Small intestine (tissue), 7 donors: ENCODE data around the gene RGS6. TPM values are rescaled to one million over a fixed set of nuclear protein-coding genes. Genes with fewer than 3 reads are reported as not detected.
A peak's percentile ranks its signal among the peaks of the same experiment; 100 is the strongest.

Source experiments
- DNase-seq, 2 donors: peaks; one replicate each; pipeline versions ENCODE4 v3.0.0 to v3.0.0-alpha.2; 2013
- FAIRE-seq: peaks from 2 replicates; lab custom pipeline; 2012; peaks lifted over from hg19 to GRCh38; lab: Jason Lieb, UNC
- H3K27ac ChIP-seq, 3 donors: one replicate each; pipeline ENCODE4 v1.5.1; 2013; ENCODE audit warnings: low read length in 2 of 3, mild to moderate bottlenecking in 2 of 3, control low read depth in 1 of 3, inconsistent platforms in 1 of 3, low read depth in 1 of 3, moderate library complexity in 1 of 3
- H3K27me3 ChIP-seq, 3 donors: one replicate each; pipeline ENCODE4 v1.6.1; 2013; ENCODE audit warnings: low read length in 3 of 3, inconsistent platforms in 1 of 3; ENCODE audit not compliant: control insufficient read depth in 3 of 3, insufficient read depth in 3 of 3
- H3K36me3 ChIP-seq, 3 donors: one replicate each; pipeline ENCODE4 v1.6.1; 2013; ENCODE audit warnings: low read length in 3 of 3, inconsistent platforms in 1 of 3, low read depth in 1 of 3, mild to moderate bottlenecking in 1 of 3, moderate library complexity in 1 of 3; ENCODE audit not compliant: control insufficient read depth in 3 of 3, insufficient read depth in 2 of 3
- H3K4me1 ChIP-seq, 3 donors: one replicate each; pipeline ENCODE4 v1.6.1; 2013; ENCODE audit warnings: low read length in 2 of 3, inconsistent platforms in 1 of 3, low read depth in 1 of 3, mild to moderate bottlenecking in 1 of 3, moderate library complexity in 1 of 3; ENCODE audit not compliant: control insufficient read depth in 3 of 3, insufficient read depth in 2 of 3
- H3K4me3 ChIP-seq, 3 donors: one replicate each; pipeline ENCODE4 v1.5.1; 2013; ENCODE audit warnings: low read length in 3 of 3, control low read depth in 1 of 3, inconsistent platforms in 1 of 3, low read depth in 1 of 3, mild to moderate bottlenecking in 1 of 3, moderate library complexity in 1 of 3
- H3K9me3 ChIP-seq, 2 donors: one replicate each; pipeline ENCODE4 v1.6.1; 2013; ENCODE audit warnings: low read depth in 1 of 2, low read length in 1 of 2; ENCODE audit not compliant: control insufficient read depth in 2 of 2, insufficient read depth in 1 of 2
- WGBS, 3 donors: extraction: QIAGEN DNeasy Blood & Tissue Kit; methylation state at CpG; one replicate each; pipeline ENCODE4 v1.1.7; 2013; 5-methylcytosine and 5-hydroxymethylcytosine counted together
- polyA plus RNA-seq, 4 donors: library from polyadenylated mRNA; stranded (reverse) in 3 of 4; unstranded in 1 of 4; fragments of 200-250 nt in 3 of 4; fragments of 120-200 nt in 1 of 4; gene quantifications; one replicate each; pipeline versions ENCODE4 v1.2.1 to v1.2.3, GENCODE V29; 2013
- donor health status: healthy with polysubstance abuse.
- donor health status: control.
- donor health status: control.
- donor health status: Bipolar disorder and iron deficiency.
- donor health status: healthy.

Gene RGS6
- polyA plus RNA-seq, 4 donors, result 0.54 to 2.1 (median 0.58) TPM; not detected in 1

GRCh38 chr14:72510566-72510965 is 578.3 kb downstream of the RGS6 start:
- FAIRE-seq (no peak), DNase-seq (no peak)
- no peak overlapping the region for H3K27ac ChIP-seq
- H3K9me3 ChIP-seq, result no peaks in the 10 kb centered on the region
- H3K27me3 ChIP-seq, result peaks cover 0 to 3% (median 0%) of the 10 kb centered on the region in 3 donors
- 43 to 74% (median 49%) methylated on average over 4 of the region's 4 CpGs for WGBS, 3 donors
- no peaks in the 10 kb centered on the region for H3K36me3 ChIP-seq
- H3K4me1 ChIP-seq, result no peaks in the 10 kb centered on the region
- no peak overlapping the region for H3K4me3 ChIP-seq

DNA sequence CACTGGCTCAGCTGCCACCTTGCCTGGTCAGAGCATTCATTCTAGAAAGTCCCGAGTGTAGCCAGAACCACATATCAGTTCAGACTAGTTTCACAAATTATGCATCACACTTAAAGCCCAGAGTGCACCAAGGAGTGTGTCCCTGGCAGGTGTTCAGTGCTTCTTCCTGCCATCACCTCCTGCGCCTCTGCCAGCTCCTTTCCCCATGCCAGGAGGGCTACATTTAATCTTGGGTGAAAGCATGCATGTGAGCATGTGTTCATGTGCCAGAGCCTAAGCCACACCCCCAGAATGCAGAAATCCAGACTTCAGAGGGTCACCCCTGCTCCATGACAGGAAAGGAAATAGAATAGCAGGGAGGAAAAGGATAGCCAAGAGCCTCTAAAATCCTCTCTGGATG is 580.1 kb downstream of the RGS6 start:
- no peaks in the 10 kb centered on the region for H3K4me1 ChIP-seq
- WGBS, 3 donors, result 67 to 87% (median 75%) methylated on average over 2 of the region's 2 CpGs
- FAIRE-seq (no peak), DNase-seq (no peak)
- H3K27me3 ChIP-seq, result peaks cover 0 to 3% (median 0%) of the 10 kb centered on the region in 3 donors
- no peaks in the 10 kb centered on the region for H3K36me3 ChIP-seq
- no peak overlapping the region for H3K4me3 ChIP-seq
- no peak overlapping the region for H3K27ac ChIP-seq
- H3K9me3 ChIP-seq, result no peaks in the 10 kb centered on the region

GRCh38 chr14:72512925-72513324 is 580.7 kb downstream of the RGS6 start:
- DNase-seq, result no peak
- 77 to 84% (median 79%) methylated on average over 5 of the region's 5 CpGs for WGBS, 3 donors
- no peak for FAIRE-seq
- Histone ChIP-seq H3K4me3 (no peak overlapping the region), H3K36me3 (no peaks in the 10 kb centered on the region), H3K4me1 (no peaks in the 10 kb centered on the region), H3K9me3 (no peaks in the 10 kb centered on the region), H3K27me3 (peaks cover 0 to 3% (median 0%) of the 10 kb centered on the region in 3 donors), H3K27ac (no peak overlapping the region)

- Histone ChIP-seq H3K4me3 (no peak overlapping the region), H3K36me3 (no peaks in the 10 kb centered on the region), H3K27ac (no peak overlapping the region), H3K9me3 (no peaks in the 10 kb centered on the region), H3K27me3 (peaks cover 0 to 3% (median 0%) of the 10 kb centered on the region in 3 donors), H3K4me1 (no peaks in the 10 kb centered on the region)
- DNase-seq (no peak), FAIRE-seq (no peak)
- 80 to 87% (median 80%) methylated on average over 3 of the region's 3 CpGs for WGBS, 3 donors
These were observed 581.1 kb downstream of the RGS6 start for GRCh38 chr14:72513346-72513745.

- no peak overlapping the region for H3K27ac ChIP-seq
- DNase-seq, result peak; percentile 9 to 38
- H3K9me3 ChIP-seq, result no peaks in the 10 kb centered on the region
- H3K27me3 ChIP-seq, result peaks cover 0 to 6% (median 0%) of the 10 kb centered on the region in 3 donors
- no peak for FAIRE-seq
- no peaks in the 10 kb centered on the region for H3K4me1 ChIP-seq
- H3K36me3 ChIP-seq, result no peaks in the 10 kb centered on the region
- 40 to 47% (median 41%) methylated on average over 11 of the region's 11 CpGs for WGBS, 3 donors
- H3K4me3 ChIP-seq, result no peak overlapping the region
These were observed 581.9 kb downstream of the RGS6 start for GRCh38 chr14:72513965-72514659.

DNA sequence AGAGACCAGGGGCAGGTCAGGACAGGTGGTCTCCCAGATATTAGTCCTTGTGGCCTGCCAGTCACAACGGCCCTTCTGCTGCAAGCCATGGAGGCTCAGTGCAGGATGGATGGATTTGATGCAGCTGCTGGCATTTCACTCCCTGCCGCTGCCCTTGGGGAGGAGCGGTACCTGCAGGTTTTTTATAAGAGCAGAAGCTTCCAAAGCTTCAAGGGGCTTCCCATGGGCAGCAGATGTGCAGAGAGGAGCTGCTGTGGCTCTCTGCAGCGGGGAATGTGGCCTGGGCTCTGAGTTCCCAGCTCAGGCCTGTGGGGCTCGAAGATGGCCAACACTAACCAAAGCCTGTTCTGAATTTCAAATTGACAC is 582.4 kb downstream of the RGS6 start:
- Histone ChIP-seq H3K36me3 (no peaks in the 10 kb centered on the region), H3K4me1 (no peaks in the 10 kb centered on the region), H3K4me3 (no peak overlapping the region), H3K9me3 (no peaks in the 10 kb centered on the region), H3K27me3 (peaks cover 0 to 6% (median 0%) of the 10 kb centered on the region in 3 donors), H3K27ac (no peak overlapping the region)
- no peak for DNase-seq
- 74 to 88% (median 85%) methylated on average over 5 of the region's 5 CpGs for WGBS, 3 donors
- FAIRE-seq, result no peak

DNA sequence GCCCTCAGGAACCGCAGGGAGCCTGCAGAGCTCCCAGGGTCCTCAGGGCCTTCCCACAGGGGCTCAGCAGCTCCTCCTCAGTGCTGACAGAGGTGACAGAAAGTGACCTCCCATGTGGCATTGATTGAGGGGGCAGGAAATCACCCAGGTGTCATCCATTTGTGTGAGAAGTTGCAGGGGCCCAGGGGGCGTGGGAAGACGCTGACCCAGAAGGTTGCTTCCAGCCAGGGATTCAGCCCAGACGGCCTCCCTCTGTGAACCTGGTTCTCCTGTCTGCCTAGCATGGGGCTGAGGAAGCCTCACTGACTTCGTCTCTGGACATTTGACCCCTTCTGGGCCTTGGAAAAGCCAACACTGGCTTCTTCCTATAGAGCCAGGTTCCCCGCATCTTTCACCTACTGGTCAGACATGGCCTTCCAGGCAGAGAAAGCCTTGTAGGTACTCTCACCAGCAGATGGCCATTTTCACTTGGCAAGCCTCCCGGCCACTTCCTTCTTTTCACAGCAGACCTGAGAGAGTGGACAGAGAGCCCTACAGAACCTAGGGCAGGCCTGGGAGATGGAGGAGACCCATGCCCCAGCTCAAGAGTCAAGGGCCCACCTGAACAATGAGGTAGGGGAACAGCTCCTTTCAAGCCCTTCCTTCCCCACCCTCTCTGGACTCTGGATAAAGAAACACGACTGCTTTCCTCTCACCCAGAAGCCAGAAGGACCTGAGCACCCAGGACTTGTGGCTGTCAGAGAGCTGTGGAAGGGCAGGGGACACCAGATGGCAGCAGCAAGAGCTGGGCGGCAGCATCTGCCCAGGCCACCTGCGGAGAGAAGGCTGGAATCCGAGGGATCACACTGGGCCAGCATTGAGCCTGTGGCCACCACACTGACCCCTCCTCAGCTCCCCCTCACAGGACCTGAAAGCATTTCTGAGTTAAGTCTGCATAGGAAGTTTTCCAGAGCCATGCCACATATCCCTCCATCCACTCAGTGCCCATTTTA is 583.8 kb downstream of the RGS6 start:
- no peaks in the 10 kb centered on the region for H3K4me1 ChIP-seq
- peaks cover 0 to 6% (median 0%) of the 10 kb centered on the region in 3 donors for H3K27me3 ChIP-seq
- no peak overlapping the region for H3K27ac ChIP-seq
- H3K36me3 ChIP-seq, result no peaks in the 10 kb centered on the region
- WGBS, 3 donors, result 72 to 79% (median 77%) methylated on average over 11 of the region's 11 CpGs
- no peak for FAIRE-seq
- H3K4me3 ChIP-seq, result no peak overlapping the region
- DNase-seq, result no peak
- no peaks in the 10 kb centered on the region for H3K9me3 ChIP-seq

DNA sequence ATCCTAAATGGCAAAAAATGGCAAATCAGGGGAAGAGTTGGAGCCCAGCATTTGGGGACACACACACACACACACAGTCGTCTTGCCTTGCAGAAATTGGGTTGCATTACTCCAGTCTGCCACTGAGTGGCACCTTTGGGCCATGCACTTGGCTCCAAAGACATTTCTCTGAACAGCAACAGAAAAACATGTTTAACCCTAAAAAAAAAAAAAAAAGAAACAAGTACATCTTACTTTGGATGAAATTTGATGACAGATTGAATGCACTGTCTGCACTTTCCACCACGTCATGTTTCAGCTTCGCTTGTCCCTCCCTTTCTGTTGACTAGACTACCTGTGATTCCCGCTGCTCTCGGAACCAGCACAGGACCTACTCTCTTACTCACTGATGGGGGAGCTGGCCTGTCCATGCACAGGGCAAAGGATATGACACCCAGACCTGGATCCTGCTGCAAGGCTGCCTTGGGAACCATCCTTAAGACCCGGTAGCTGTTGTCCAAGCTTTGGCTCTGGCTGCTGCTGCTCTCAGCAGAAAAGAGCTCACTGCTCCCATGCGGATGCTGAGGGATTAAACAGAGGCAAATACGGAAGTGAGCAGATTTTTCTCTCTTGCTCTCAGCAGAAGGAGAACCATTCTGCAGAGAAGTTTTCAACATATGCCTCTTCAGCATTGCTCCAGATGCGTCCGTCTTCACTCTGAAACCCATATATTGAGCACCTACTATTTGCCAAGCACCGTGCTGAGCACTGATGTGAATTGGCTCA is 584.9 kb downstream of the RGS6 start:
- no peak for FAIRE-seq
- 59 to 61% (median 60%) methylated on average over 11 of the region's 11 CpGs for WGBS, 3 donors

More for the DNA sequence above, 584.9 kb downstream of the RGS6 start:
- DNase-seq, result peak; percentile 62 to 77
- peaks cover 0 to 6% (median 0%) of the 10 kb centered on the region in 3 donors for H3K27me3 ChIP-seq
- H3K9me3 ChIP-seq, result peaks cover 0 to 3% of the 10 kb centered on the region in 2 donors
- no peak overlapping the region for H3K4me3 ChIP-seq
- H3K4me1 ChIP-seq, result no peaks in the 10 kb centered on the region
- H3K27ac ChIP-seq, result no peak overlapping the region
- no peaks in the 10 kb centered on the region for H3K36me3 ChIP-seq
